Uterus (tissue), 2 donors: Measurements from ENCODE around the gene GABARAPL2.

ENCODE experiments used
- POLR2A ChIP-seq, 2 donors: fragments of 450-650 bp; IDR thresholded peaks; one replicate each; pipeline ENCODE4 v1.6.1; 2016; ENCODE audit warnings: antibody characterized with exemption in 2 of 2, mild to moderate bottlenecking in 1 of 2, moderate library complexity in 1 of 2
- TF ChIP-seq, protein P1 (sequence below), 4 experiments: fragments of 200-600 bp in 2 of 4; fragments of 450-650 bp in 2 of 4; sonication (generic) in 2 of 4; IDR thresholded peaks; one replicate each; pipeline ENCODE4 v1.5.1; 2016 to 2019; ENCODE audit warnings: antibody characterized with exemption in 4 of 4, mild to moderate bottlenecking in 2 of 4, moderate library complexity in 1 of 4

GRCh38 chr16:75570396-75571065, 4.4 kb downstream of the GABARAPL2 start:
- TF ChIP-seq POLR2A (IDR thresholded peaks at IDR 0.05) = no peak
- TF ChIP-seq, protein P1, sequence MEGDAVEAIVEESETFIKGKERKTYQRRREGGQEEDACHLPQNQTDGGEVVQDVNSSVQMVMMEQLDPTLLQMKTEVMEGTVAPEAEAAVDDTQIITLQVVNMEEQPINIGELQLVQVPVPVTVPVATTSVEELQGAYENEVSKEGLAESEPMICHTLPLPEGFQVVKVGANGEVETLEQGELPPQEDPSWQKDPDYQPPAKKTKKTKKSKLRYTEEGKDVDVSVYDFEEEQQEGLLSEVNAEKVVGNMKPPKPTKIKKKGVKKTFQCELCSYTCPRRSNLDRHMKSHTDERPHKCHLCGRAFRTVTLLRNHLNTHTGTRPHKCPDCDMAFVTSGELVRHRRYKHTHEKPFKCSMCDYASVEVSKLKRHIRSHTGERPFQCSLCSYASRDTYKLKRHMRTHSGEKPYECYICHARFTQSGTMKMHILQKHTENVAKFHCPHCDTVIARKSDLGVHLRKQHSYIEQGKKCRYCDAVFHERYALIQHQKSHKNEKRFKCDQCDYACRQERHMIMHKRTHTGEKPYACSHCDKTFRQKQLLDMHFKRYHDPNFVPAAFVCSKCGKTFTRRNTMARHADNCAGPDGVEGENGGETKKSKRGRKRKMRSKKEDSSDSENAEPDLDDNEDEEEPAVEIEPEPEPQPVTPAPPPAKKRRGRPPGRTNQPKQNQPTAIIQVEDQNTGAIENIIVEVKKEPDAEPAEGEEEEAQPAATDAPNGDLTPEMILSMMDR (IDR thresholded peaks at IDR 0.05) = no peak
